ENCODE measurements around the gene TBX15.

- TF ChIP-seq POLR2A (IDR thresholded peaks at IDR 0.05): no peak
- TF ChIP-seq, protein P1, sequence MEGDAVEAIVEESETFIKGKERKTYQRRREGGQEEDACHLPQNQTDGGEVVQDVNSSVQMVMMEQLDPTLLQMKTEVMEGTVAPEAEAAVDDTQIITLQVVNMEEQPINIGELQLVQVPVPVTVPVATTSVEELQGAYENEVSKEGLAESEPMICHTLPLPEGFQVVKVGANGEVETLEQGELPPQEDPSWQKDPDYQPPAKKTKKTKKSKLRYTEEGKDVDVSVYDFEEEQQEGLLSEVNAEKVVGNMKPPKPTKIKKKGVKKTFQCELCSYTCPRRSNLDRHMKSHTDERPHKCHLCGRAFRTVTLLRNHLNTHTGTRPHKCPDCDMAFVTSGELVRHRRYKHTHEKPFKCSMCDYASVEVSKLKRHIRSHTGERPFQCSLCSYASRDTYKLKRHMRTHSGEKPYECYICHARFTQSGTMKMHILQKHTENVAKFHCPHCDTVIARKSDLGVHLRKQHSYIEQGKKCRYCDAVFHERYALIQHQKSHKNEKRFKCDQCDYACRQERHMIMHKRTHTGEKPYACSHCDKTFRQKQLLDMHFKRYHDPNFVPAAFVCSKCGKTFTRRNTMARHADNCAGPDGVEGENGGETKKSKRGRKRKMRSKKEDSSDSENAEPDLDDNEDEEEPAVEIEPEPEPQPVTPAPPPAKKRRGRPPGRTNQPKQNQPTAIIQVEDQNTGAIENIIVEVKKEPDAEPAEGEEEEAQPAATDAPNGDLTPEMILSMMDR (IDR thresholded peaks at IDR 0.05): no peak
These were observed 22.1 kb upstream of the TBX15 start for GRCh38 chr1:119010201-119010600.

Data from thyroid gland (tissue), 4 donors.